Mesangial cell (primary cell): ENCODE results near the gene GLRX5. TPM values are rescaled to one million over a fixed set of nuclear protein-coding genes. Genes with fewer than 3 reads are reported as not detected.

Experiments
- total RNA-seq: library from RNA; depleted of rRNA; stranded (reverse); fragments of >200 nt; gene quantifications from 2 replicates; pipeline ENCODE4 v1.2.3, GENCODE V29; 2015

Gene GLRX5
- 39.0 and 42.9 TPM in 2 replicates for total RNA-seq

DNA sequence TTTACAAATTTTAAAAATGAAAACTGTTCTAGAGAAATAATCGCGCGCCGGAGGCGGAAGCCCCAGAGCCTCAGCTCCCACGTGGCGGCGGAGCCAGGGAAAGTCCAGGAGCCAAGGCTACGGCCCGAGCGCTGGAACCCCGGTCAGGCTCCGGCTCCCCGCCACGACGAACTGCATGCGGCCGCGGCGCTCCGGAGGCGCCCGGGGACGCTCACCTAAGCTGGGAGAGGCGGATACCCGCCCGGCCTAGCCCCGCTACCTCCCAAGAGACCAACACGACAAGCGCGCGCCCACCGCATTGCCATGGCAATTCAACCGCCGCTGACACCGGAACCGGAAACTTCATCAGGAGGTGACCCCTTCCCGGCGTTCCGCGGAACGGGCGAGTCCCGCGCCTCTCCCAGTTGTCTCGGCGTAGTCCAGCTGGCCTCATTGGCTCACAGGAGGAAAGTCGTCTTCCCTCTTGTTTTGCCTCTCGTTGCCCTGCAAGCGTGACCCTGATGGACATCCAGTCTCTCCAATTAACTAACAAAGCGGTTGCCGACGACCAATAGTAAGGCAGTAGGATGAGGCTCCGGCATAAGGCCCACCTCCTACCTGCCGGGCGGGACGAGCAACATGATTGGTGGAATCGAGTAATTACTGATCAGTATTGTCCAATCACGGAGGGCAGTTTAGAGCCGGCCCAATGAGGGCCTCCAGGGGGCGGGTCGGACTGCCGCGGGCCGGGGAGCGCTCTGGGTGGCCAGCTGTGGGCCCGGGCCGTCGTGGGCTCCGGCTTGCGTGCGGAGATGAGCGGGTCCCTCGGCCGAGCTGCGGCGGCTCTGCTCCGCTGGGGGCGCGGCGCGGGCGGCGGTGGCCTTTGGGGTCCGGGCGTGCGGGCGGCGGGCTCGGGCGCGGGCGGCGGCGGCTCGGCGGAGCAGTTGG, at the start of gene GLRX5:
Gene GLRX5 (plus strand): TSS at position 752 of the 927 bp plus-strand sequence. CDS start 40 bp downstream, at position 792.

DNA sequence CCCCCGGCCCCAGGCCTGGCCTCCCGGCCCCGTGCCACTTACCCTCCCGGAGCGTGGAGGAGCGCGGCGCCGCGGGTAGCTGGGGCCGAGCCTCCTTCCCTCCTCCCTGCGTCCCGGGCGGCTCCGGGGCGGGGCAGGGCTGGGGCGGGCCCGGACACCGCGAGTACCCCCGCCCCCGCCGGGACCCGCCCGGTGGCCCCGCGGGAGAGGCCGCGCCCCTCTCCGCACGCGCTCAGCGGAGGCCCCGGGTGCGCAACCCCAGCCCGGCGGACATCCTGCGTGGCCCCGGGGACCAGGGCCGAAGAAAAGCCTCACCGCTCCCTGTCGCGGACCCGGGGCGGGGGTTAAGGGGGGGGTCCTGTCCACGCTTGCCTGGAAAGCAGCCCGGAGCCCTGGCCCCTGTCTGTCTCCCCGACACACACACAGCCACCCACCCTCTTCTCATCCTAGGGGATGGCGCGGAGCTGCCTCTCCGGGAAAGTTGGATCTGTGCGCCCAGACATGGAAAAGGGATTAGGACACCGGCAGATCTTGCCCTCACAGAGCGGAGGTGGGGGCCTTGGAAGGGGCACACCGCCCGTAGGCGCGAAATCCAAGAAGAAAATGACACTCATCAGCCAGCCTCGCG, 18.2 kb upstream of the GLRX5 start, which contains the start of gene SYNE3:
Gene SYNE3 (minus strand): TSS at position 97 of the 628 bp plus-strand sequence. CDS start 40,829 bp downstream, outside the sequence.

Other genes starting within 250 kb of the GLRX5 start
- gene CLMN, start 215.1 kb upstream of the GLRX5 start, total RNA-seq = 3.4 and 5.3 TPM in 2 replicates
- gene SYNE3, start 18.4 kb upstream of the GLRX5 start, total RNA-seq = 1.1 TPM in 2 replicates
- gene TCL1B, start 151.4 kb downstream of the GLRX5 start, total RNA-seq = not detected in 2 replicates
- gene TCL1A, start 179.1 kb downstream of the GLRX5 start, total RNA-seq = not detected in 2 replicates